Cardiac fibroblast (primary cell): ENCODE measurements around the gene CFAP299.
"Not testable (repeated sequence)": the region's sequence is repeated elsewhere in the genome, so short reads cannot be mapped to it uniquely, and the experiment has no call there.

ENCODE experiments used
- DNase-seq, 2 donors: peaks; one replicate each; pipeline versions ENCODE4 v3.0.0 to v3.0.0-alpha.2; 2010; ENCODE audit warnings: low read depth in 2 of 2
- H3K4me3 ChIP-seq, 2 donors: replicated peaks in 1 of 2; 1 replicate in 1 of 2; 2 replicates in 1 of 2; pipeline ENCODE4 v1.5.1; 2011; ENCODE audit warnings: low read depth in 2 of 2, low read length in 2 of 2, mild to moderate bottlenecking in 2 of 2, moderate library complexity in 1 of 2
- TF ChIP-seq, protein P1 (sequence below): IDR thresholded peaks from one replicate; pipeline ENCODE4 v1.5.1; 2011; ENCODE audit warnings: low read depth, mild to moderate bottlenecking, low read length, inconsistent platforms

Gene CFAP299

GRCh38 chr4:80335554-80336358 is at the start of gene CFAP299:
CFAP299 (plus strand) TSS chr4:80335730.
- DNase-seq, result peak; percentile 88 to 91
- peak within 1 kb of the TSS; percentile 67 to 69 for H3K4me3 ChIP-seq
- TF ChIP-seq, protein P1, sequence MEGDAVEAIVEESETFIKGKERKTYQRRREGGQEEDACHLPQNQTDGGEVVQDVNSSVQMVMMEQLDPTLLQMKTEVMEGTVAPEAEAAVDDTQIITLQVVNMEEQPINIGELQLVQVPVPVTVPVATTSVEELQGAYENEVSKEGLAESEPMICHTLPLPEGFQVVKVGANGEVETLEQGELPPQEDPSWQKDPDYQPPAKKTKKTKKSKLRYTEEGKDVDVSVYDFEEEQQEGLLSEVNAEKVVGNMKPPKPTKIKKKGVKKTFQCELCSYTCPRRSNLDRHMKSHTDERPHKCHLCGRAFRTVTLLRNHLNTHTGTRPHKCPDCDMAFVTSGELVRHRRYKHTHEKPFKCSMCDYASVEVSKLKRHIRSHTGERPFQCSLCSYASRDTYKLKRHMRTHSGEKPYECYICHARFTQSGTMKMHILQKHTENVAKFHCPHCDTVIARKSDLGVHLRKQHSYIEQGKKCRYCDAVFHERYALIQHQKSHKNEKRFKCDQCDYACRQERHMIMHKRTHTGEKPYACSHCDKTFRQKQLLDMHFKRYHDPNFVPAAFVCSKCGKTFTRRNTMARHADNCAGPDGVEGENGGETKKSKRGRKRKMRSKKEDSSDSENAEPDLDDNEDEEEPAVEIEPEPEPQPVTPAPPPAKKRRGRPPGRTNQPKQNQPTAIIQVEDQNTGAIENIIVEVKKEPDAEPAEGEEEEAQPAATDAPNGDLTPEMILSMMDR, result peak; percentile 49

- TF ChIP-seq, protein P1, result no peak
- DNase-seq, result no peak
- peak overlapping the region; percentile 9 to 19 for H3K4me3 ChIP-seq
These were observed 49.1 kb upstream of the CFAP299 start for GRCh38 chr4:80286451-80286850.

GRCh38 chr4:80290665-80291064 is 44.9 kb upstream of the CFAP299 start:
- not testable (repeated sequence) for H3K4me3 ChIP-seq, DNase-seq

- TF ChIP-seq, protein P1, result no peak
- DNase-seq, result no peak
- no peak overlapping the region for H3K4me3 ChIP-seq
These were observed 41.3 kb upstream of the CFAP299 start for GRCh38 chr4:80294206-80294605.

DNA sequence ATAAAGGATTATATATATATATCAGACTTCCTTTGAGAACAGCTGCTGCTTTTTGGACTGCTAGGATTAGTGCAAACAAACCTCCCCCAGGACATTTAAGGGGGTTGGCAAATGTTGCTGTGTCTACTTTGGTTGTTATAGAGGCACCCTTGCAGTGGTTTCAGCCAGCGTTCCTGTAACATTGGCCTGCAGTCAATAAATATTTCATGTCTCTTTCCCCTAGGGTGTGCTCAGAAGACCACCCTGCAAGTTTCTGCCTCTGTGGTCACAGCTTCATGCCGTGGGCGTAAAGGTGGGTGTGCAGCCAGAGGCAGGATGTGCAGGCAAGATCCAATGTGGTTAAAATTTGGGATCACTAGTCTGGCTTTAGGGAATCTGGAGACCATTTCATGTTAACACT is 40.2 kb upstream of the CFAP299 start:
- no peak overlapping the region for H3K4me3 ChIP-seq
- TF ChIP-seq, protein P1, result no peak
- DNase-seq, result no peak

GRCh38 chr4:80295826-80296225 is 39.7 kb upstream of the CFAP299 start:
- TF ChIP-seq, protein P1, result no peak
- no peak overlapping the region for H3K4me3 ChIP-seq
- DNase-seq, result no peak

DNA sequence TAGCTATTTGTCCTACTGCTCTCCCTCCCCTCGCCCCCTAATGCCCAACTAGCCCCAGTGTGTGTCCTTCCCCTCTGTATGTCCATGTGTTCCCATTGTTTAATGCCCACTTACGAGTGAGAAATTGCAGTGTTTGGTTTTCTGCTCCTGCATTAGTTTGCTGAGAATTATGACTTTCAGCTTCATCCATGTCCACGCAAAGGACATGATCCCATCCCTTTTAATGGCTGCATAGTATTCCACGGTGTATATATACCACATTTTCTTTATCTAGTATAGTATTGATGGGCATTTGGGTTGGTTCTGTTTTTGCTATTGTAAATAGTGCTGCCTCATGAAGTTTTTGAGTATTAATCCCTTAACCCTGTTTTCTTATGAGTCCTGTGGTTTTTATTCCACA is 33.6 kb upstream of the CFAP299 start:
- DNase-seq, result no peak
- TF ChIP-seq, protein P1, result no peak

More for the DNA sequence above, 33.6 kb upstream of the CFAP299 start:
- no peak overlapping the region for H3K4me3 ChIP-seq
